Immature natural killer cell (primary cell): ENCODE data around the gene SMIM38. TPM values are rescaled to one million over a fixed set of nuclear protein-coding genes. Genes with fewer than 3 reads are reported as not detected.
"Not testable (repeated sequence)": the region's sequence is repeated elsewhere in the genome, so short reads cannot be mapped to it uniquely, and the experiment has no call there.

Source experiments
- DNase-seq, 3 donors: peaks; one replicate each; pipeline ENCODE4 v3.0.0; 2022; ENCODE audit warnings: mixed read lengths in 1 of 3
- H3K27ac Mint-ChIP-seq, 6 donors: one replicate each; pipeline ENCODE4 v1.8.0; 2020; ENCODE audit warnings: mixed read lengths in 6 of 6, mild to moderate bottlenecking in 5 of 6, inconsistent platforms in 4 of 6, moderate library complexity in 3 of 6
- H3K27me3 Mint-ChIP-seq, 3 donors: one replicate each; pipeline ENCODE4 v1.8.0; 2020 to 2021; ENCODE audit warnings: low read depth in 3 of 3, mild to moderate bottlenecking in 3 of 3, mixed read lengths in 3 of 3, moderate library complexity in 3 of 3, inconsistent platforms in 1 of 3
- H3K36me3 Mint-ChIP-seq, 3 donors: one replicate each; pipeline ENCODE4 v1.8.0; 2020; ENCODE audit warnings: mixed read lengths in 3 of 3, inconsistent platforms in 2 of 3, mild to moderate bottlenecking in 2 of 3
- H3K4me1 Mint-ChIP-seq, 2 donors: one replicate each; pipeline ENCODE4 v1.8.0; 2020; ENCODE audit warnings: inconsistent platforms in 2 of 2, mild to moderate bottlenecking in 2 of 2, mixed read lengths in 2 of 2, moderate library complexity in 1 of 2
- H3K4me3 Mint-ChIP-seq, 5 donors: one replicate each; pipeline ENCODE4 v1.8.0; 2020; ENCODE audit warnings: mild to moderate bottlenecking in 5 of 5, mixed read lengths in 5 of 5, inconsistent platforms in 3 of 5, moderate library complexity in 3 of 5
- H3K9me3 Mint-ChIP-seq, 6 donors: one replicate each; pipeline ENCODE4 v1.8.0; 2020; ENCODE audit warnings: mild to moderate bottlenecking in 6 of 6, mixed read lengths in 6 of 6, inconsistent platforms in 4 of 6, moderate library complexity in 3 of 6
- polyA plus RNA-seq, 3 donors: library from polyadenylated mRNA; unstranded; fragments of 300-500 nt; fragmentation: Illumina TruSeq; gene quantifications; one replicate each; pipeline ENCODE4 v1.2.3, GENCODE V29; 2021

The SMIM38 gene
- polyA plus RNA-seq, 3 donors from 2014 or later, result not detected

- no peaks in the 10 kb centered on the region for H3K4me1 Mint-ChIP-seq
- H3K27ac Mint-ChIP-seq, result no peak overlapping the region
- no peak for DNase-seq
- no peak overlapping the region for H3K4me3 Mint-ChIP-seq
- no peaks in the 10 kb centered on the region for H3K9me3 Mint-ChIP-seq
- H3K36me3 Mint-ChIP-seq, result no peaks in the 10 kb centered on the region
- H3K27me3 Mint-ChIP-seq, result peaks cover 0 to 7% (median 1%) of the 10 kb centered on the region in 3 donors
Measured at GRCh38 chr11:69127884-69128283, 27.9 kb upstream of the SMIM38 start.

GRCh38 chr11:69129053-69129452 is 26.7 kb upstream of the SMIM38 start:
- Mint-ChIP-seq H3K27ac (no peak overlapping the region), H3K9me3 (peaks cover 0 to 6% (median 0%) of the 10 kb centered on the region in 6 donors), H3K36me3 (no peaks in the 10 kb centered on the region), H3K27me3 (peaks cover 0 to 7% (median 1%) of the 10 kb centered on the region in 3 donors), H3K4me1 (no peaks in the 10 kb centered on the region), H3K4me3 (no peak overlapping the region)
- DNase-seq, result no peak

GRCh38 chr11:69129647-69130046 is 26.1 kb upstream of the SMIM38 start:
- Mint-ChIP-seq H3K4me3 (no peak overlapping the region), H3K36me3 (no peaks in the 10 kb centered on the region), H3K4me1 (no peaks in the 10 kb centered on the region)

GRCh38 chr11:69130654-69131053 is 25.1 kb upstream of the SMIM38 start:
- H3K36me3 Mint-ChIP-seq, result no peaks in the 10 kb centered on the region
- H3K4me3 Mint-ChIP-seq, result no peak overlapping the region
- H3K27me3 Mint-ChIP-seq, result peaks cover 0 to 7% (median 1%) of the 10 kb centered on the region in 3 donors
- no peak for DNase-seq
- no peak overlapping the region for H3K27ac Mint-ChIP-seq
- peaks cover 0 to 6% (median 0%) of the 10 kb centered on the region in 6 donors for H3K9me3 Mint-ChIP-seq
- H3K4me1 Mint-ChIP-seq, result no peaks in the 10 kb centered on the region

More at GRCh38 chr11:69129647-69130046, 26.1 kb upstream of the SMIM38 start:
- Mint-ChIP-seq H3K27ac (no peak overlapping the region), H3K27me3 (peaks cover 0 to 7% (median 1%) of the 10 kb centered on the region in 3 donors), H3K9me3 (peaks cover 0 to 6% (median 0%) of the 10 kb centered on the region in 6 donors)
- no peak for DNase-seq

- H3K4me1 Mint-ChIP-seq, result no peaks in the 10 kb centered on the region
- H3K27ac Mint-ChIP-seq, result no peak overlapping the region
- DNase-seq, result no peak
Measured at GRCh38 chr11:69131121-69131566, 24.6 kb upstream of the SMIM38 start.

GRCh38 chr11:69131644-69132300 is 24.0 kb upstream of the SMIM38 start:
- peaks cover 0 to 7% (median 1%) of the 10 kb centered on the region in 3 donors for H3K27me3 Mint-ChIP-seq
- H3K9me3 Mint-ChIP-seq, result peaks cover 0 to 6% (median 0%) of the 10 kb centered on the region in 6 donors
- no peak overlapping the region for H3K4me3 Mint-ChIP-seq

More at GRCh38 chr11:69131121-69131566, 24.6 kb upstream of the SMIM38 start:
- Mint-ChIP-seq H3K36me3 (no peaks in the 10 kb centered on the region), H3K9me3 (peaks cover 0 to 6% (median 0%) of the 10 kb centered on the region in 6 donors), H3K4me3 (no peak overlapping the region), H3K27me3 (peaks cover 0 to 7% (median 1%) of the 10 kb centered on the region in 3 donors)

GRCh38 chr11:69132301-69132670 is 23.4 kb upstream of the SMIM38 start:
- DNase-seq, result no peak
- Mint-ChIP-seq H3K27ac (no peak overlapping the region), H3K27me3 (peaks cover 0 to 7% (median 1%) of the 10 kb centered on the region in 3 donors), H3K4me3 (no peak overlapping the region), H3K36me3 (no peaks in the 10 kb centered on the region), H3K4me1 (no peaks in the 10 kb centered on the region), H3K9me3 (peaks cover 0 to 6% (median 0%) of the 10 kb centered on the region in 6 donors)

More at GRCh38 chr11:69131644-69132300, 24.0 kb upstream of the SMIM38 start:
- no peak for DNase-seq
- no peaks in the 10 kb centered on the region for H3K36me3 Mint-ChIP-seq
- no peaks in the 10 kb centered on the region for H3K4me1 Mint-ChIP-seq
- H3K27ac Mint-ChIP-seq, result no peak overlapping the region

- Mint-ChIP-seq H3K27me3 (peaks cover 0 to 7% (median 2%) of the 10 kb centered on the region in 3 donors), H3K36me3 (no peaks in the 10 kb centered on the region), H3K27ac (no peak overlapping the region), H3K4me3 (no peak overlapping the region), H3K9me3 (peaks cover 0 to 6% (median 0%) of the 10 kb centered on the region in 6 donors), H3K4me1 (no peaks in the 10 kb centered on the region)
- no peak for DNase-seq
Measured at GRCh38 chr11:69133251-69133650, 22.5 kb upstream of the SMIM38 start.

- not testable (repeated sequence) for H3K36me3 Mint-ChIP-seq, H3K4me1 Mint-ChIP-seq, H3K27ac Mint-ChIP-seq, H3K4me3 Mint-ChIP-seq, H3K27me3 Mint-ChIP-seq, DNase-seq, H3K9me3 Mint-ChIP-seq
Measured at GRCh38 chr11:69134182-69134581, 21.6 kb upstream of the SMIM38 start.

- peaks cover 0 to 4% (median 2%) of the 10 kb centered on the region in 3 donors for H3K27me3 Mint-ChIP-seq
- H3K36me3 Mint-ChIP-seq, result no peaks in the 10 kb centered on the region
- DNase-seq, result no peak
- H3K4me1 Mint-ChIP-seq, result no peaks in the 10 kb centered on the region
- no peak overlapping the region for H3K27ac Mint-ChIP-seq
- no peak overlapping the region for H3K4me3 Mint-ChIP-seq
- peaks cover 0 to 6% (median 0%) of the 10 kb centered on the region in 6 donors for H3K9me3 Mint-ChIP-seq
Measured at GRCh38 chr11:69134957-69135356, 20.8 kb upstream of the SMIM38 start.

- DNase-seq, result no peak
- Mint-ChIP-seq H3K27me3 (peaks cover 0 to 4% (median 2%) of the 10 kb centered on the region in 3 donors), H3K27ac (peak overlapping the region in 1 of 6 donors; percentile 67), H3K4me3 (no peak overlapping the region), H3K9me3 (peaks cover 0 to 6% (median 0%) of the 10 kb centered on the region in 6 donors), H3K4me1 (no peaks in the 10 kb centered on the region), H3K36me3 (no peaks in the 10 kb centered on the region)
Measured at GRCh38 chr11:69135420-69136363, 20.0 kb upstream of the SMIM38 start.

- DNase-seq, result no peak
- no peak overlapping the region for H3K27ac Mint-ChIP-seq
- H3K4me1 Mint-ChIP-seq, result no peaks in the 10 kb centered on the region
- H3K36me3 Mint-ChIP-seq, result no peaks in the 10 kb centered on the region
- peaks cover 0 to 6% (median 0%) of the 10 kb centered on the region in 6 donors for H3K9me3 Mint-ChIP-seq
- peaks cover 0 to 6% (median 2%) of the 10 kb centered on the region in 3 donors for H3K27me3 Mint-ChIP-seq
- no peak overlapping the region for H3K4me3 Mint-ChIP-seq
Measured at GRCh38 chr11:69136471-69136870, 19.3 kb upstream of the SMIM38 start.

GRCh38 chr11:69137151-69137844 is 18.4 kb upstream of the SMIM38 start:
- no peaks in the 10 kb centered on the region for H3K4me1 Mint-ChIP-seq
- no peak overlapping the region for H3K4me3 Mint-ChIP-seq
- peaks cover 3 to 7% (median 3%) of the 10 kb centered on the region in 3 donors for H3K27me3 Mint-ChIP-seq
- peaks cover 0 to 6% (median 0%) of the 10 kb centered on the region in 6 donors for H3K9me3 Mint-ChIP-seq
- H3K27ac Mint-ChIP-seq, result no peak overlapping the region
- H3K36me3 Mint-ChIP-seq, result no peaks in the 10 kb centered on the region
- no peak for DNase-seq
